HG03280 (cell line): ENCODE data around the gene GAL3ST1.

Source experiments
- ATAC-seq: cut with Tn5 transposase; IDR thresholded peaks from one replicate; pipeline ENCODE4 v1.9.1; 2021; ENCODE audit warnings: mild to moderate bottlenecking, moderate library complexity; ENCODE audit not compliant: unreplicated experiment

The GAL3ST1 gene

DNA sequence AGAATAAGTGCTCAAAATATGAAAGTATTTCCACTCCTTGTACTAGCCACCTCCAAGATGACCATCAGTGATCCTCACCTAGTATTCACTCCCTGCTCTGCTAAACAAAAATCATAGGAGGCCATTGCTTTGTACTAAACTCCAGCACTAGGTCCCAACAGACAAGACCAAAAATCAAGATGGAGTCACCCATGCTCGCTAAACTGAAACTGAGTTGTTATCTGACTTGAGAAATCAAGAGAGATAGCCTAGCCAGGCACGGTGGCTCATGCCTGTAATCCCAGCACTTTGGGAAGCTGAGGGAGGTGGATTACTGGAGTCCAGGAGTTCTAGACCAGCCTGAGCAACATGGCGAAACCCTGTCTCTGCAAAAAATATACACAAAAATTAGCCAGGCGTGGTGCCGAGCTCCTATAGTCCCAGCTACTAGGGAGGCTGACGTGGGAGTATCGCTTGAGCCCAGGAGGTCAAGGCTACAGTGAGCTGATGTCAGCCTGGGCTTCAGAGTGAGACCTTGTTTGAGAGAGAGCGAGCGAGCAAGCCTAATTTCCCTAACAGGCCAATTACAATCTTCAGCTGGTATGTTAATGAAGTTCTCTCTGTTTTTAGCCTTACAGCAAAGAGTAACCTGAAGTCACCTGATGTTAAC, 37.3 kb downstream of the GAL3ST1 start:
- no peak for ATAC-seq

DNA sequence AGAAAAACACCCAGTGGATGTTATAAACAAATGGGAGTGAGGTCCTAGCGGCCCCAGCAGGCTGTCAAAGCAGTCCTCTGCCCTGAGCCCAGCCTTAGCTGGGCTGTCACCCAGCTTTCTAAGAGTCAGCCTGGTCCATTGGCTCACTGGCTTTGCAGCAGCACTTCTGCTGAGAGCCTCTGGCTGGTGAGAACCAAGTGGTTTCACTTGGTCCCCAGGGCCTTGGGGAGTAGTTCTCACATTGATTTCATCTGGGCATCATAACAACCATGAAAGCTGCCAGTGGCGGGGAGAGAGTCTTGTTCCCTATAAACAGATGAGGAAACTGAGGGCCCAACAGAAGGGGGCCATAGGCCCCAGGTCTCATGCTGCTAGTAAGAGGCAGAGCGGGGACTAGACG, 39.3 kb downstream of the GAL3ST1 start:
- no peak for ATAC-seq

DNA sequence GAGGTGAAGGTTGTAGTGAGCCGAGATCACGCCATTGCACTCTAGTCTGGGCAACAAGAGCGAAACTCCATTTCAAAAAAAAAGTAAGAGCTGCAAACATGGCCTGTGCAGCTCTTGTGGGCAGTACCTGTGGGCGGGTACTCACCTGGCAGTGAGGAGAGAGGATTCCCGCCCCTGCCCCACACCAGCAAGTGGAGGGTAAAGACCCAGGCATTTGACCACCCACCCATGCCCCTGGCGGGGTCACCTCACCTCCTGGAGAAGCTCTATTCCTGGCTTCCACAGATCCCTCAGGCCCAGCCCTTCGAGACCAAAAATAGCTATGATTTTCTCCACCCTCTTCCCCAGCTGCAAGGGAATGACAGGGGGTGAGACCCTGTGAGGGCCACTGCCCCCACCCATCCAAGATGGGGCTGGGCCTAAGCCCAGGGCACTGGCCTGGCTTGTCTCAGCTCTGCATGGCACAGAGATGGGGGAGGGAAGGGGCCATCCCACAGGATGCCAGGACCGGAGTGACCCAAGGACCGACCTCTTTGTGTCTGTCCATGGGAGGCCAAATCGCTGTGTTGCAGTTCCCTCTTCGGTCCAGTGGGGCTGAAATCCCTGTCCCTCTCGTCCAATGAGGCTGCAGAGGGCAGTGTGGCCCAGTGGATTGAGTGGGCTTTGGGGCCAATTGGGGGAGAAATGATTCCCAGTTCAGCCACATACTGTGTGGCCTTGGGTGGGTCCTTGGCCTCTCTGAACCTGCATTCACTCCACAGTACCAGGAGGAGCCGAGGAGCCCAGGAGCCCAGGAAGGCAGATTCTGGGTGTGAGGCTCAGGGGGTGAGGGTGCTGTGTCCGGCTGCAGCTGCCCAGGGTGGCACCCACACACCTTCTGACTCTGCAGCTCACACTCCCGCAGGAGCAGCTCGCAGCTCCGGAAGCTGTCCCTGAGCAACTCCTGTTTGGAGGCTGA, 42.5 kb downstream of the GAL3ST1 start:
- ATAC-seq = no peak

DNA sequence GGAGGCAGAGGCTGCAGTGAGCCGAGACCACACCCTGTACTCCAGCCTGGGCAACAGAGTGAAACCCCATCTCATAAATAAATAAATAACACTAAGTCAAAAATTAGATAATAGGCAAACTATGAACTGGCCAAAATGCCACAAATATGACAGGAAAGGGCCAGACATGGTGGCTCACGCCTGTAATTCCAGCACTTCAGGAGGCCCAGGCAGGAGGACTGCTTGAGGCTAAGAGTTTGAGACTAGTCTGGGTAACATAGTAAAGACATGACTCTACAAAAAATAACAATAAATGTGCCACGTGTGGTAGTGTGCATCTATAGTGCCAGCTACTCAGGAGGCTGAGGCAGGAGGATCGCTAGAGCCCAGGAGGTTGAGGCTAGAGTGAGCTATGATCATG, 47.8 kb downstream of the GAL3ST1 start:
- no peak for ATAC-seq

DNA sequence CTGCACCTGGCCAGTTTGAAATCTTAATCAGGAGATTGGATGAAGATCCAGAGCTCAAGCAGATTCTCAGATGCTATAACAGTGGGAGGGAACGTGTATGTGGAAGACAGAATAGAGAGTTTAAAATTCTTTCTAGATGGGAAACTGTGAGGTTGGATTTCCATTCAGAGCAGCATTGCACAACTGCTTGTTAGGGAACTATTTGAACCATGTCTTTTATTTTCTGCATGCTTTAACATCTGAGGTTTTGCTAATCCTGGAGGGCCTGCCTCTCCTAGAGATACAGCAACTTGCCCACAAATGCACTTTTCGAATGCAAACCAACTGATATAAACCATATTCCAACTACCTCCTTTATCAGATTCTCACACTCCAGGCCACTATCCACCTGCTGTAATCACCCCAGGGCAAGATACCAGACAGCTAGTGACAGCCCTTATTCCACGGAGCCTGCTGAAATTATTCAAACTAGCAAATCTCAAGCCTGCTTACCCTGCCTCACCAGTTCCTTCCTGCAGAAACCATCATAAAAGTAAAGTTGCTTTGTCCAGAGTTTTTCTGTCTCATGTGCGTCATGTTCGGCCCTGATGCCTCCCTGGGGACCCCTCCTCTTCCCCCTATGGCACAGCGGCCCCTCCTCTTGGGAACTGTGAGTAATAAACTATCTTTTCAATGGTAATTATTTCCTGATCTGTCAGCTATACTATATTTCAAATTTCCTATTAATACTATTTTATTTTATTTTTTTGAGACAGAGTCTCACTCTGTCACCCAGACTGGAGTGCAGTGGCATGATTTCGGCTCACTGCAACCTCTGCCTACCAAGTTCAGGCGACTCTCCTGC, 50.6 kb downstream of the GAL3ST1 start:
- ATAC-seq = no peak

DNA sequence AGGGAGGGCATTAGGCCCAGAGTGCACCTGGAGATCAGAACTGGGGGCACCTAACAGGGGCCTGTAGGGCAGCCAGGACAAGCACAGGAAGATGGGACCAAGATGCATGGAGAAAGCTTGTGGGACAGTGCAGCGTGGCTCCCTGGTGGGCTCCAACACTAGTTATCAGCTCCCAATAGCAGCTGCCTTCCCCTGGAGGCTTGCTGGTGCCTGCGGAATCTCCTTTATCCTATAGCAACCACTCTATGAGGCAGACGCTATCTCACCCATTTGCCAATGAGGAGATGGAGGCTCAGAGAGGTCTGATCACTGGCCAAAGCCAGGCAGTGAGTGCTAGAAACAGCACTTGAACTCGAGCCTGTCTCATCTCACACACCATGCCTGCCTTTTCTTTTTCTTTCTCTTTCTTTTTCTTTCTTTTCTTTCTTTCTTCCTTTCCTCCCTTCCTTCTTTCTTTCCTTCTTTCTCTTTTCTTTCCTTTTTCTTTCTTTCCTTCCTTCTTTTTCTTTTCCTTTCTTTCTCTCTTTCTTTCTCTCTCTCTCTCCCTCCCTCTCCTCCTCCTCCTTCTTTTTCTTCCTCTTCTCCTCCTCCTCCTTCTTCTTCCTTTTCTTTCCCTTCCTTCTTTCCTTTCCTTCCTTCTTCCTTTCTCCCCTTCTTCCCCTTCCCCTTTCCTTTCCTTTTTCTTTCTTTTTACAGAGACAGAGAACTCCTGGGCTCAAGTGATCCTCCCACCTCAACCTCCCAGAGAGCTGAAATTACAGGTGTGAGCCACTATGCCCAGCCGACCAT, 52.9 kb downstream of the GAL3ST1 start:
- no peak for ATAC-seq

DNA sequence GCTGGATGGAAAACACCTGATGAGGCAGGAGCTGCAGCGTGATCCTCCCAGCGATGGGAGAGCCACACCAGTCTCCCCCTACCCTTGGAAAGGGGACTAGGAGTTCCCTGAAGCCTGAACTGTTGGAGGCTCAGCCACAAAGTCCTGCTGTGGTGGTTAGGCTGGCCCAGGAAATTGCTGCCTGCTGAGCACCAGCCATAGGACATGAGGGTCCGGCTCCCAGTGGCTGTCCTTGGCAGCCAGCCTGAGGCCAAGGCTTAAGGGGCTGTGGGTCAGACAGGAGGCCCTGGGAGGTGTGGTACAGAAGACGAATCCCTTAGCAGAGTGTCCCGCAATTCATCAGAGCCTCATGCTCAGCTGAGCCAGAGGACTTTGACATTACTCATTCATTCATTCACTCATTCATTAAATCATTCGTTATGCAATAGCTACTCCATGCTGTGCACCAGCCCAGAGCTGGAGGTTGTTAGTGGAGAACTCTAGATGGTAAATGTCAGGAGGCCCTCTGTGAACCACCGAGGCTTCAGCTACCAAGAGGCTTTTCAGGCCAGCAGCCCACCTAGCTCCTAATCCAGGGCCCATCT, 54.5 kb downstream of the GAL3ST1 start:
- ATAC-seq = no peak

DNA sequence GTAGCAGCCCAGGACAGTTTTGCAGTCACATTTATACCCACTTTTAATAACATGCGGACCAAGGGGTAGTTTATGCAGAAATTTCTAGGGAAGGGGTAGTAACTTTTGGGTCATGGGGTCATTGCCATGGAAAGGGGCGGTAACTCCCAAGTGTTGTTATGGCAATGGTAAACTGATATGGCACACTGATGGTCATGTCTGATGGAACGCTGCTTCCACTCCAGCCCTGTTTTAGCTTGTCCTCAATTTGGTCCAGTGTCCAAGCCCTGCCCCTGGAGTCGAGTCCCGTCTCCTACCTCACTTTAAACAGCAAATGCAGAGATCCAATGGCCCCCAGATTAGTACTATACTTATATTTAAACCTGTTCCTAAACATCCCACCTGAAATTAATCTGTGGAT, 57.7 kb downstream of the GAL3ST1 start:
- ATAC-seq = no peak

DNA sequence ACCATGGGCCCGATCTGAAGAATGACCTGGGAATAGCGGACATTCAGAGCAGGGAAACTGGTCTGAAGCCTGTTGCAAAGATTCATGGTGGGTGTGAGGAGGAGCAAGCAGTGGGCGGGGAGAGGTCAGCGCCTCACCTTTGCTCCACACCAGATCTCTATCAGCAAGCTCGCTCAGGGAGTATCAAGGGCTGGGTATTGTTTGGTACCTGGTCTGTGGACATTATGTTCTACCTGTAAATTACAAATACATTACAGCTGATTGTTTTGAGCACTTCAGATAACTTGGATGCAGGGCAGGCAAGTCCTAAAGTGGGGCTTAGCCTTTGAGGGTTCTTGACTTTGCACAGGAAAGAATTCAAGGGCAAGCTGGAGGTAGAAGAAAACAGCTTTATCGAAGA, 58.2 kb downstream of the GAL3ST1 start:
- ATAC-seq = no peak

DNA sequence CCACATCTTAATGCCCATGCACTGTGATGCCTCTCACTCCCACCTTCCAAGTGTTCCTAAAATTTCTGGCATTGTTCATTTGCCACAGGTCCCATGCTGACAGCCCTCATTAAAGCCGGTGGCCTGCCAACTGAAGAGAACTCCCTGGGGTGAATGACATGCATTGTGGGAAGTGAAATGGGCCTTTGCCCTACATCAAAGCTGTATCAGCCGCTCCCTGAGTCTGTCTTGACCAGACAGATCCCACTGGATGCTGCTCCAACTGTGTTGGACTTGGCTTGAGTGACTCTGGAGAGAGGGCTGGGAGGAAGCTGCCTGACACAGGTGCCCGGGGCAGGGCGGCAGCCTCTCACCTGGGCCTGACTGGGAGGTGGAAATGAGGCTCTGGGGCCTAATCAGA, 60.2 kb downstream of the GAL3ST1 start:
- no peak for ATAC-seq

DNA sequence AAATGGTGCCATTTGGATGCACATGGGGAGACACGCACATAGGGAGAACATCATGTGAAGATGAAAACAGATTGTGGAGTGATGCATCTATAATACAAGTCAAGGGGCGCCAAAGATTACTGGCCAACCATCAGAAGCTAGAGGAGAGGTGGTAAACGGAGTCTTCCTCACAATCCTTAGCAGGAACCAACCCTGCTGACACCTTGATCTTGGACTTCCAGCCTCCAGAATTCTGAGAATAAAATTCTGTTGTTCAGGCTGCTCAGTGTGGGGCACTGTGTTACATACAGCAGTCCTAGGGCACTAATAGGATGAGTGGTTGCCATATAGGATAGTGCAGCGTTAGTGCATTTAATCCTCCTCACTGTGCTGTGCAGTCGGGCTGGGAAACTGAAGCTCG, 61.0 kb downstream of the GAL3ST1 start:
- ATAC-seq = no peak

DNA sequence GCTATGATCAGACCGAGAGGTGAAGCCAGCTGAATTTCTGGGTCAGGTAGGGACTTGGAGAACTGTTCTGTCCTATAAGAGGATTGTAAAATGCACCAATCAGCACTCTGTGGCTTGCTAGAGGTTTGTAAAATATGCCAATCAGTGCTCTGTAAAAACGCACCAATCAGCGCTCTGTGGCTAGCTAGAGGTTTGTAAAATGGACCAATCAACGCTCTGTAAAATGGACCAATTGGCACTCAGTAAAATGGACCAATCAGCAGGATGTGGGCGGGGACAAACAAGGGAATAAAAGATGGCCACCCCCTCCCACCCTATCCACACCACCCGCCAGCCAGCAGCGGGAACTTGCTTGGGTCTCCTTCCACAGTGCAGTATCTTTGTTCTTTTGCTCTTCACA, 62.6 kb downstream of the GAL3ST1 start:
- no peak for ATAC-seq

DNA sequence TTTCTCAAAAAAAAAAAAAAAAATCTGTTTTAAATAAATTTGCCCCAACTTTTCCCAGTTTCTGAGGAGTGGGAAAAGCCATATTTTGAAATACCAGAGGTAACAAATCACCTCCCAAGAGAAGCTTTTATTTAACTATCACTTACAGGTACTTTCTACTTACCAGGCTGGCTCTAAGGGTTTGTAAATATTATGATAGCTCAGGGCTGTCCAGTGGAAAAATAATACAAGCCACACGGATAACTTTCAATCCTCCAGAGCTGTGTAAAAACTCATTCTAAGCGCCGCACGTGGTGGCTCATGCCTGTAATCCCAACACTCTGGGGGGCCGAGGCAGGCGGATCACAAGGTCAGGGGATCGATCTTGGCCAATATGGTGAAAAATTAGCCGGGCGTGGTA, 63.4 kb downstream of the GAL3ST1 start:
- no peak for ATAC-seq

DNA sequence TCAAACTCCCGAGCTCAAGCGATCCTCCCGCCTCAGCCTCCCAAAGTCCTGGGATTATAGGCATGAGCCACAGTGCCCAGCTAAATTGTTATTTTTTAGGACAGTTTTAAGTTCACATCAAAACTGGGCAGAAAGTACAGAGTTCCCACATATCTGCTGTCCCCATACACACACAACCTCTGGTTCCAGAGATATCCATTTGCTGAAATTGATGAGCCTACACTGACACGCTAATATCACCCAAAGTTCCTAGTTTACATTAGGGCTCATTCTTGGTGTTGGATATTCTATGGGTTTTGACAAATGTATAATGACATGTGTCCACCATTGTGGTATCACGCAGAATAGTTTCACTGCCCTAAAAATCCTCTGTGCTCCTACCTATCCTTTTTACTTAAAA, 66.2 kb downstream of the GAL3ST1 start:
- no peak for ATAC-seq

DNA sequence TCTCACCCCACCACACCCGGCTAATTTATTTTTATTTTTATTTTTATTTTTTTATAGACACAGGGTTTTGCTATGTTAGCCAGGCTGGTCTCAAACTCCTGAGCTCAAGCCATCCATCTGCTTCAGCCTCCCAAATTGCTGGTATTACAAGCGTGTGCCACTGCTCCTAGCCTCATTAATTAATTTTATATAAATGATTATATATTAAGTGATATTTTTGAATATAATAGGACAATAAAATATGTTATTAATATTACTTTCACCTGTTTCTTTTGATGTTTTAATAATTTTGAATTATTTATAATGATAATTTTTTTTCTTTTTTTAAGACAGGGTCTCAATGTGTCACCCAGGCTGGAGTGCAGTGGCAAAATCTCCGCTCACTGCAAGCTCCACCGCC, 66.8 kb downstream of the GAL3ST1 start:
- no peak for ATAC-seq

DNA sequence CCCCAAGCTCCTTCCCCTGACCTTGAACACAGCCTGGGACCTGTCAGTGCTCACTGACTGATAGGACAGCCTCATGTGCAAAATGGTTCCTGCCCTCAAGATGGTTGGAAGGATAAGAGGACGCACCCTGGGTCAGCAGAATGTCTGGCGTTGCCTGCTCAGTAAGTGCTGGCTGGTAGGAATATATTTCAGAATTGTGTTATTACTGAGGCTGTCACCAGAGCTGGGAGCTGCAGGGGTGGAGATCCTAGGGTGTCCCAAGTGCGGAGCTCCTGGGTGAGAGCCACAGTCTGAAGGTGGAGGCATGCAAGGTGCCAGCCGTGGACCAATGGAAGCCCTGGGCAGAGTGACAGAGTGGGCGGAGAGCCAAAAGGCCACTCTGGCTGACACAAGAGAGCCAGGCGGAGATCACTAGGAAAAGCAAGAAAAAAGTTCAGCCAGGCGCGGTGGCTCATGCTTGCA, 67.9 kb downstream of the GAL3ST1 start:
- ATAC-seq = no peak
